ENCODE data around the gene MRAP2.
"Not testable (repeated sequence)": the region's sequence is repeated elsewhere in the genome, so short reads cannot be mapped to it uniquely, and the experiment has no call there.

The MRAP2 gene

GRCh38 chr6:84028350-84028749 is 5.2 kb upstream of the MRAP2 start:
- DNase-seq (ENCODE audit: low read depth in 2 of 2, low spot score in 1 of 2), result no peak

GRCh38 chr6:84032000-84032399 is 1.6 kb upstream of the MRAP2 start:
- DNase-seq (ENCODE audit: low read depth in 2 of 2, low spot score in 1 of 2), result not testable (repeated sequence)

GRCh38 chr6:84035484-84035883 is 1.9 kb downstream of the MRAP2 start:
- no peak for DNase-seq (ENCODE audit: low read depth in 2 of 2, low spot score in 1 of 2)

- DNase-seq (ENCODE audit: low read depth in 2 of 2, low spot score in 1 of 2), result no peak
These were observed 4.0 kb downstream of the MRAP2 start for GRCh38 chr6:84037425-84038089.

GRCh38 chr6:84042603-84043002 is 9.0 kb downstream of the MRAP2 start:
- DNase-seq (ENCODE audit: low read depth in 2 of 2, low spot score in 1 of 2), result no peak

- DNase-seq (ENCODE audit: low read depth in 2 of 2, low spot score in 1 of 2), result no peak
These were observed 10.0 kb downstream of the MRAP2 start for GRCh38 chr6:84043555-84043954.

- no peak for DNase-seq (ENCODE audit: low read depth in 2 of 2, low spot score in 1 of 2)
These were observed 13.2 kb downstream of the MRAP2 start for GRCh38 chr6:84046755-84047154.

- no peak for DNase-seq (ENCODE audit: low read depth in 2 of 2, low spot score in 1 of 2)
These were observed 15.0 kb downstream of the MRAP2 start for GRCh38 chr6:84048588-84048987.

GRCh38 chr6:84050408-84050807 is 16.8 kb downstream of the MRAP2 start:
- DNase-seq (ENCODE audit: low read depth in 2 of 2, low spot score in 1 of 2), result no peak

GRCh38 chr6:84052204-84052882 is 18.8 kb downstream of the MRAP2 start:
- no peak for DNase-seq (ENCODE audit: low read depth in 2 of 2, low spot score in 1 of 2)

GRCh38 chr6:84052883-84053241 is 19.3 kb downstream of the MRAP2 start:
- no peak for DNase-seq (ENCODE audit: low read depth in 2 of 2, low spot score in 1 of 2)

- DNase-seq (ENCODE audit: low read depth in 2 of 2, low spot score in 1 of 2), result no peak
These were observed 22.1 kb downstream of the MRAP2 start for GRCh38 chr6:84055647-84056046.

GRCh38 chr6:84057908-84058307 is 24.3 kb downstream of the MRAP2 start:
- no peak for DNase-seq (ENCODE audit: low read depth in 2 of 2, low spot score in 1 of 2)

- no peak for DNase-seq (ENCODE audit: low read depth in 2 of 2, low spot score in 1 of 2)
These were observed 25.5 kb downstream of the MRAP2 start for GRCh38 chr6:84059082-84059481.

GRCh38 chr6:84061174-84061573 is 27.6 kb downstream of the MRAP2 start:
- no peak for DNase-seq (ENCODE audit: low read depth in 2 of 2, low spot score in 1 of 2)

GRCh38 chr6:84061613-84062398 is 28.2 kb downstream of the MRAP2 start:
- DNase-seq (ENCODE audit: low read depth in 2 of 2, low spot score in 1 of 2), result no peak

- no peak for DNase-seq (ENCODE audit: low read depth in 2 of 2, low spot score in 1 of 2)
These were observed 29.1 kb downstream of the MRAP2 start for GRCh38 chr6:84062519-84063154.

- no peak for DNase-seq (ENCODE audit: low read depth in 2 of 2, low spot score in 1 of 2)
These were observed 32.2 kb downstream of the MRAP2 start for GRCh38 chr6:84065693-84066290.

GRCh38 chr6:84066536-84066935 is 33.0 kb downstream of the MRAP2 start:
- no peak for DNase-seq (ENCODE audit: low read depth in 2 of 2, low spot score in 1 of 2)

GRCh38 chr6:84068873-84069272 is 35.3 kb downstream of the MRAP2 start:
- DNase-seq (ENCODE audit: low read depth in 2 of 2, low spot score in 1 of 2), result not testable (repeated sequence)

GRCh38 chr6:84072442-84072997 is 38.9 kb downstream of the MRAP2 start:
- DNase-seq (ENCODE audit: low read depth in 2 of 2, low spot score in 1 of 2), result no peak

All from stimulated activated CD8-positive, alpha-beta memory T cell treated with anti-CD3 and anti-CD28 coated beads, Interleukin-4, amount 100 ng/mL, for 1 hour (primary cell).